K562 (cell line): Measurements from ENCODE around the gene SLITRK2. TPM values are rescaled to one million over a fixed set of nuclear protein-coding genes. Genes with fewer than 3 reads are reported as not detected.

Experiments
- SRSF7 ChIP-seq: fragments of 200-400 bp; formaldehyde crosslinking; optimal IDR thresholded peaks from 2 replicates; pipeline ENCODE3; 2017; ENCODE audit warnings: mild to moderate bottlenecking, low read depth, low read length
- polyA plus RNA-seq, 8 experiments: library from polyadenylated mRNA; depleted of rRNA in 4 of 8; stranded (reverse) in 5 of 8; unstranded in 3 of 8; fragments of >200 nt; fragmentation: Nextera tagmentation in 2 of 8; fragmentation: Illumina TruSeq in 1 of 8; extraction: Ambion mirVana in 2 of 8; extraction: Trizol in 1 of 8; gene quantifications; 2 replicates each; pipeline versions ENCODE4 v1.2.1 to v1.2.3, GENCODE V29; 2011 to 2014; ENCODE audit warnings: inconsistent platforms in 1 of 8, missing spikeins in 1 of 8
- small RNA-seq: library from RNA; depleted of rRNA; stranded (forward); fragments of <200 nt; gene quantifications from one replicate; pipeline ENCODE3, GENCODE V24; 2014
- total RNA-seq, 7 experiments: library from RNA; depleted of rRNA in 6 of 7; stranded (reverse); fragments of >200 nt in 6 of 7; fragmentation: Illumina TruSeq in 2 of 7; extraction: Trizol in 2 of 7; gene quantifications; 2 replicates each; pipeline versions ENCODE4 v1.2.1 to v1.2.3, GENCODE V29; 2011 to 2021; ENCODE audit warnings: low replicate concordance in 1 of 7
- TF ChIP-seq, protein P1 (sequence below): sonication (generic); formaldehyde crosslinking; IDR thresholded peaks from 2 replicates; pipeline ENCODE4 v1.8.1; 2023; ENCODE audit warnings: mild to moderate bottlenecking, missing genetic modification reagents

The SLITRK2 gene
- total and polyA plus RNA-seq, 9 of the 15 experiments (the other 6 are each of a cell fraction or from before 2014, with no cell fraction given), result not detected

DNA sequence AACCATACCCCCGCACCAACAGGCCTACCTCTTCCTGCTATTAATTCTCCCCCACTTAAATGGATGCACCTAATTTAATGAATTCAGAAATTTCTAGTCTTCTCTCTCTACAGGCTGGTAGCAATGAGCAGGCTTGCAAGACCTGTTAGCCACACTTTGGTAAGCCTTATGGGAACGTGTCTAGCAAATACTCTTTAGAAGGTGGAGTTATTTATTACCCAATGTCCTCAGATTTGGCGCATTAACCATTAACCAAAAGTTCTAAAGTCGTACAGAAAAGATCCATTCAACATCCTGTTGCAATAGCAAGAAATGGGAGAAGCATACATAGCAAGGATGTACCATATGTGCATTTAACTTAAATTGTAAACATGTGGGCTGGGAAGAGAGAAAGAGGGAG, 47.5 kb downstream of the SLITRK2 start (continued):
- TF ChIP-seq, protein P1, sequence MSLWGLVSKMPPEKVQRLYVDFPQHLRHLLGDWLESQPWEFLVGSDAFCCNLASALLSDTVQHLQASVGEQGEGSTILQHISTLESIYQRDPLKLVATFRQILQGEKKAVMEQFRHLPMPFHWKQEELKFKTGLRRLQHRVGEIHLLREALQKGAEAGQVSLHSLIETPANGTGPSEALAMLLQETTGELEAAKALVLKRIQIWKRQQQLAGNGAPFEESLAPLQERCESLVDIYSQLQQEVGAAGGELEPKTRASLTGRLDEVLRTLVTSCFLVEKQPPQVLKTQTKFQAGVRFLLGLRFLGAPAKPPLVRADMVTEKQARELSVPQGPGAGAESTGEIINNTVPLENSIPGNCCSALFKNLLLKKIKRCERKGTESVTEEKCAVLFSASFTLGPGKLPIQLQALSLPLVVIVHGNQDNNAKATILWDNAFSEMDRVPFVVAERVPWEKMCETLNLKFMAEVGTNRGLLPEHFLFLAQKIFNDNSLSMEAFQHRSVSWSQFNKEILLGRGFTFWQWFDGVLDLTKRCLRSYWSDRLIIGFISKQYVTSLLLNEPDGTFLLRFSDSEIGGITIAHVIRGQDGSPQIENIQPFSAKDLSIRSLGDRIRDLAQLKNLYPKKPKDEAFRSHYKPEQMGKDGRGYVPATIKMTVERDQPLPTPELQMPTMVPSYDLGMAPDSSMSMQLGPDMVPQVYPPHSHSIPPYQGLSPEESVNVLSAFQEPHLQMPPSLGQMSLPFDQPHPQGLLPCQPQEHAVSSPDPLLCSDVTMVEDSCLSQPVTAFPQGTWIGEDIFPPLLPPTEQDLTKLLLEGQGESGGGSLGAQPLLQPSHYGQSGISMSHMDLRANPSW (CRISPR knock-in tag), result no peak
- TF ChIP-seq SRSF7, result no peak

Small RNA genes within 50 kb of the gene (small RNA-seq; reads per million reads assigned to genes)
- gene AL109653.1, result not detected
